SH-SY5Y (cell line): ENCODE measurements around the gene STYK1.

ENCODE experiments used
- GATA2 ChIP-seq: IDR thresholded peaks from 2 replicates; pipeline ENCODE4 v1.6.1; 2011; ENCODE audit warnings: mild to moderate bottlenecking, low read depth, low read length
- GATA3 ChIP-seq: IDR thresholded peaks from 2 replicates; pipeline ENCODE4 v1.6.1; 2011; ENCODE audit warnings: low read depth, mild to moderate bottlenecking, low read length, moderate library complexity

- TF ChIP-seq GATA2 (no peak), GATA3 (no peak)
These were observed 42.4 kb upstream of the STYK1 start for GRCh38 chr12:10716277-10716676.
